Natural killer cell (primary cell): ENCODE data around the gene GSG1L2. TPM values are rescaled to one million over a fixed set of nuclear protein-coding genes. Genes with fewer than 3 reads are reported as not detected.

Source experiments
- ATAC-seq, 3 donors: fragments of 150-1000 bp in 2 of 3; fragments of 200-7000 bp in 1 of 3; cut with Tn5 transposase; 1 replicate in 1 of 3; 2 replicates in 2 of 3; pipeline ENCODE4 v1.10.0; 2021; ENCODE audit warnings: mild to moderate bottlenecking in 2 of 3, moderate library complexity in 2 of 3
- DNase-seq, 2 donors: peaks; one replicate each; pipeline versions ENCODE4 v3.0.0 to v3.0.0-alpha.2; 2013 to 2021; ENCODE audit warnings: mixed read lengths in 1 of 2
- H3K27ac ChIP-seq: one replicate; pipeline ENCODE4 v1.5.1; 2013; ENCODE audit warnings: mild to moderate bottlenecking, low read length
- H3K27me3 ChIP-seq: one replicate; pipeline ENCODE4 v1.6.1; 2013; ENCODE audit warnings: low read length; ENCODE audit not compliant: control insufficient read depth, insufficient read depth
- H3K36me3 ChIP-seq: one replicate; pipeline ENCODE4 v1.6.1; 2013; ENCODE audit warnings: low read length; ENCODE audit not compliant: control insufficient read depth, insufficient read depth
- H3K4me1 ChIP-seq: one replicate; pipeline ENCODE4 v1.6.1; 2013; ENCODE audit warnings: low read length; ENCODE audit not compliant: control insufficient read depth, insufficient read depth
- H3K4me3 ChIP-seq: one replicate; pipeline ENCODE4 v1.5.1; 2013; ENCODE audit warnings: low read length
- H3K9me3 ChIP-seq: one replicate; pipeline ENCODE4 v1.6.1; 2013; ENCODE audit warnings: low read length; ENCODE audit not compliant: control insufficient read depth, insufficient read depth
- H3K27ac Mint-ChIP-seq, 2 donors: one replicate each; pipeline ENCODE4 v1.8.0; 2022; ENCODE audit warnings: mild to moderate bottlenecking in 2 of 2, mixed read lengths in 2 of 2, moderate library complexity in 1 of 2
- H3K27me3 Mint-ChIP-seq, 2 donors: one replicate each; pipeline ENCODE4 v1.8.0; 2022; ENCODE audit warnings: low read depth in 2 of 2, mixed read lengths in 2 of 2
- H3K36me3 Mint-ChIP-seq: one replicate; pipeline ENCODE4 v1.8.0; 2022; ENCODE audit warnings: mixed read lengths
- H3K4me1 Mint-ChIP-seq, 2 donors: one replicate each; pipeline ENCODE4 v1.8.0; 2022; ENCODE audit warnings: mixed read lengths in 2 of 2
- H3K4me3 Mint-ChIP-seq: one replicate; pipeline ENCODE4 v1.8.0; 2022; ENCODE audit warnings: mild to moderate bottlenecking, moderate library complexity, mixed read lengths
- H3K9me3 Mint-ChIP-seq, 2 donors: one replicate each; pipeline ENCODE4 v1.8.0; 2022; ENCODE audit warnings: mixed read lengths in 2 of 2
- WGBS: methylation state at CpG from one replicate; pipeline ENCODE4 v1.1.7; 2013; ENCODE audit warnings: missing lambda C conversion rate; ENCODE audit not compliant: insufficient coverage; 5-methylcytosine and 5-hydroxymethylcytosine counted together
- intact Hi-C: fragments of 100-400 bp; cut with micrococcal nuclease; formaldehyde crosslinking; loops from one replicate; pipeline ENCODE4 v1.14.2; 2022
- total RNA-seq, 4 donors: library from RNA; stranded (reverse); fragments of 120-200 nt in 1 of 4; gene quantifications; one replicate each; pipeline versions ENCODE4 v1.2.3 to v1.2.4, GENCODE V29; 2013 to 2022
- TF ChIP-seq, protein P1 (sequence below): fragments of 200-600 bp; IDR thresholded peaks from one replicate; pipeline ENCODE4 v1.8.0; 2022; ENCODE audit warnings: antibody characterized with exemption

GSG1L2 gene
- total RNA-seq, 3 donors from 2014 or later (not counting 1 experiment from before 2014, with no cell fraction given): not detected

DNA sequence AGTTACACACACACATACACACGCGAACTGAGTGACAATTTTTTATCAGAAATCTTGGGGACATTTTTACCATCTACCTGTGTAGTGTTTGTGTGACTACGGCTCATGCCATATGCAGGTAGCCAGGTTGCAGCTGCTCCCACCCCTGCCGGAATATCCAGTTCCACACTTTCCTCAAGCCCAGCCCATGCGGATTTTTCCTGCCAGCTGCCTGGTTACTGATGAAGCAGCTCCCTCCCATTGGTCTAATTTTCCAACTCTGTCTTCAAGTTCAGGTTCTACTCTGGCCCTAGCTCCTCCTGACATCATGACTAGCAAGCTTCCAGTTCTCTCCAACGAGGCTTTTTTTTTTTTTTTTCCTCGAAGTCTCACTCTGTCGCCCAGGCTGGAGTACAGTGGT lies 4.8 kb downstream of the GSG1L2 start:
- Histone ChIP-seq H3K4me3 (no peak overlapping the region), H3K36me3 (no peaks in the 10 kb centered on the region), H3K27me3 (no peaks in the 10 kb centered on the region), H3K4me1 (no peaks in the 10 kb centered on the region), H3K27ac (no peak overlapping the region), H3K9me3 (no peaks in the 10 kb centered on the region)
- no peaks in the 10 kb centered on the region for H3K36me3 Mint-ChIP-seq
- intact Hi-C loops: no loop called here
- peaks cover 0 to 14% of the 10 kb centered on the region in 2 donors for H3K27me3 Mint-ChIP-seq
- no peak overlapping the region for H3K4me3 Mint-ChIP-seq
- WGBS: 62% methylated on average over 8 of the region's 8 CpGs
- H3K9me3 Mint-ChIP-seq: no peaks in the 10 kb centered on the region
- TF ChIP-seq, protein P1, sequence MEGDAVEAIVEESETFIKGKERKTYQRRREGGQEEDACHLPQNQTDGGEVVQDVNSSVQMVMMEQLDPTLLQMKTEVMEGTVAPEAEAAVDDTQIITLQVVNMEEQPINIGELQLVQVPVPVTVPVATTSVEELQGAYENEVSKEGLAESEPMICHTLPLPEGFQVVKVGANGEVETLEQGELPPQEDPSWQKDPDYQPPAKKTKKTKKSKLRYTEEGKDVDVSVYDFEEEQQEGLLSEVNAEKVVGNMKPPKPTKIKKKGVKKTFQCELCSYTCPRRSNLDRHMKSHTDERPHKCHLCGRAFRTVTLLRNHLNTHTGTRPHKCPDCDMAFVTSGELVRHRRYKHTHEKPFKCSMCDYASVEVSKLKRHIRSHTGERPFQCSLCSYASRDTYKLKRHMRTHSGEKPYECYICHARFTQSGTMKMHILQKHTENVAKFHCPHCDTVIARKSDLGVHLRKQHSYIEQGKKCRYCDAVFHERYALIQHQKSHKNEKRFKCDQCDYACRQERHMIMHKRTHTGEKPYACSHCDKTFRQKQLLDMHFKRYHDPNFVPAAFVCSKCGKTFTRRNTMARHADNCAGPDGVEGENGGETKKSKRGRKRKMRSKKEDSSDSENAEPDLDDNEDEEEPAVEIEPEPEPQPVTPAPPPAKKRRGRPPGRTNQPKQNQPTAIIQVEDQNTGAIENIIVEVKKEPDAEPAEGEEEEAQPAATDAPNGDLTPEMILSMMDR: no peak
- no peak overlapping the region for H3K27ac Mint-ChIP-seq
- ATAC-seq: no peak
- H3K4me1 Mint-ChIP-seq: no peaks in the 10 kb centered on the region
- no peak for DNase-seq

DNA sequence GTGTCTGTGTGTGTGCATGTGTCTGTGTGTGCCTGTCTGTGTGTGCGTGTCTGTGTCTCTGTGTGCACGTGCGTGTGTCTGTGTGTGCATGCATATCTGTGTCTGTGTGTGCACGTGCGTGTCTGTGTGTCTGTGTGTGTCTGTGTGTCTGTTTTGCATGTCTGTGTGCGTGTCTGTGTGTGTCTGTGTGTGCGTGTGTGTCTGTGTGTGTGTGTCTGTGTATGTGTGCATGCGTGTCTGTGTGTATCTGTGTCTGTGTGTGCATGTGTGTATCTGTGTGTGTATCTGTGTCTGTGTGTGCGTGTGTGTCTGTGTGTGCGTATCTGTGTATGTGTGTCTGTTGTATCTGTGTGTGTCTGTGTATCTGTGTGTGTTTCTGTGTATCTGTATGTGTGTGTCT lies 5.4 kb downstream of the GSG1L2 start:
- H3K36me3 ChIP-seq: no peaks in the 10 kb centered on the region
- DNase-seq (no peak), ATAC-seq (peak in 1 of 3 donors; percentile 34)
- no peaks in the 10 kb centered on the region for H3K4me1 Mint-ChIP-seq
- H3K9me3 ChIP-seq: no peaks in the 10 kb centered on the region
- no peak overlapping the region for H3K4me3 ChIP-seq
- WGBS: 50% methylated on average over 10 of the region's 10 CpGs
- no peak overlapping the region for H3K4me3 Mint-ChIP-seq
- H3K27me3 ChIP-seq: no peaks in the 10 kb centered on the region
- H3K9me3 Mint-ChIP-seq: no peaks in the 10 kb centered on the region
- no peak overlapping the region for H3K27ac ChIP-seq
- no peak overlapping the region for H3K27ac Mint-ChIP-seq
- TF ChIP-seq, protein P1: no peak
- H3K27me3 Mint-ChIP-seq: peaks cover under 1 to 14% of the 10 kb centered on the region in 2 donors
- intact Hi-C loops: no loop called here
- H3K4me1 ChIP-seq: no peaks in the 10 kb centered on the region
- H3K36me3 Mint-ChIP-seq: no peaks in the 10 kb centered on the region

DNA sequence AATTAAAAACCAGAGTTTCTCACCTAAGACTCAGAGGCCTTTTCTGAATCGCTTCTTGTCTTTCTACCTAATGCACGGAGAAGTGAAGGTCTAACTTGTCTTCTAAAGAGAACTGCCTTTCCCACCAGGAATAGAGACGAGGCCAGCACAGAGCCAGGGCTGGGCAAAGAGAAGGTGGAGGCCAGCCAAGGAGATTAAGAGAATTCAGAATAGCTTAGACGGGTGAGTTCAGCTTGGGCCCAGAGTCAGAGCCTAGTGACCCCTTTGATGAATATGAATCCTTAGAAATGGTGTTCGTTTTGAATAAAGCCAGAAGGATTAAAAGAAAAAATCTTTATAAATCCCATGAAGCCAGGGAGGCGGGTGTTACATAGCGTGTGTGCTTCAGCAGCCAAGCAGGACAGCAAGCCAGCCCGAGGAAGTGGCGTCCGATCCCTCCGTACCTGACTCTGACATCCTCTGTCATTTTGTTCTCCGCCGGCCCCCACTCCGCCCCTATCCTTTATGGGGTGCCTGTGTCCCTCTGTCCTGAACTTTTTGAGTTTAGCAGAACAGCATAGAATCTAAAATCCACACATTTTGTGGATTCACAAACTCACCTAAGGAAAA lies 7.4 kb downstream of the GSG1L2 start:
- Mint-ChIP-seq H3K27ac (no peak overlapping the region), H3K27me3 (peaks cover 10% of the 10 kb centered on the region in 2 donors), H3K4me1 (no peaks in the 10 kb centered on the region), H3K9me3 (no peaks in the 10 kb centered on the region), H3K36me3 (no peaks in the 10 kb centered on the region), H3K4me3 (no peak overlapping the region)
- intact Hi-C loops: no loop called here
- no peak overlapping the region for H3K4me3 ChIP-seq
- ATAC-seq (no peak), DNase-seq (no peak)
- H3K27me3 ChIP-seq: no peaks in the 10 kb centered on the region
- no peaks in the 10 kb centered on the region for H3K9me3 ChIP-seq
- no peaks in the 10 kb centered on the region for H3K4me1 ChIP-seq
- WGBS: 87% methylated on average over 14 of the region's 14 CpGs
- no peak overlapping the region for H3K27ac ChIP-seq
- no peaks in the 10 kb centered on the region for H3K36me3 ChIP-seq
- TF ChIP-seq, protein P1: no peak

DNA sequence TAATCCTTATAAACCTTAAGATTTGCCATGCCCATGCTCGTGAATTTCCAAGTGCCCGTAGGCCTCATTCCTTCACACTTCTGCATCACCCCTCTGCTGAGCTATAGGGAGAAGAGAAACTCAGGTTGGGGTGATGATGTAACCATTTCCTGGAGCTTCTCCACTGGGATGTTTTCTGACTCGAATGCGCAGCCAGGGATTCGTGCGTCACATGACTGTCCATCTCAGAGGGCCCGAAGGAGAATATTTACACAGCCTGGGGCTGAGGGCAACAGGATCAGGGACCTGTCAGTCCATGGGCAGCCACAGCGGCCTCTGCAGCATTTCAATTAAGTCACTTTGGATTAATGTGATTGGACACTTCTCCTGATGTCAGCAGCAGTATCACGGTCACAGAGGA lies 8.7 kb downstream of the GSG1L2 start:
- no peak for DNase-seq
- Histone ChIP-seq H3K4me1 (no peaks in the 10 kb centered on the region), H3K36me3 (no peaks in the 10 kb centered on the region), H3K27me3 (no peaks in the 10 kb centered on the region), H3K9me3 (no peaks in the 10 kb centered on the region), H3K27ac (no peak overlapping the region), H3K4me3 (no peak overlapping the region)
- 88% methylated on average over 9 of the region's 9 CpGs for WGBS
- H3K27ac Mint-ChIP-seq: no peak overlapping the region
- no peaks in the 10 kb centered on the region for H3K9me3 Mint-ChIP-seq
- TF ChIP-seq, protein P1: no peak
- no peaks in the 10 kb centered on the region for H3K4me1 Mint-ChIP-seq
- H3K27me3 Mint-ChIP-seq: peaks cover 5 to 10% of the 10 kb centered on the region in 2 donors
- intact Hi-C loops: no loop called here
- no peaks in the 10 kb centered on the region for H3K36me3 Mint-ChIP-seq
- no peak overlapping the region for H3K4me3 Mint-ChIP-seq
- no peak for ATAC-seq
